ENCODE measurements around the gene PIK3CB. TPM values are rescaled to one million over a fixed set of nuclear protein-coding genes. Genes with fewer than 3 reads are reported as not detected.
"Not testable (repeated sequence)": the region's sequence is repeated elsewhere in the genome, so short reads cannot be mapped to it uniquely, and the experiment has no call there.

Gene PIK3CB
- total and polyA plus RNA-seq, 4 donors = 4.7 to 15.9 (median 11.1) TPM

DNA sequence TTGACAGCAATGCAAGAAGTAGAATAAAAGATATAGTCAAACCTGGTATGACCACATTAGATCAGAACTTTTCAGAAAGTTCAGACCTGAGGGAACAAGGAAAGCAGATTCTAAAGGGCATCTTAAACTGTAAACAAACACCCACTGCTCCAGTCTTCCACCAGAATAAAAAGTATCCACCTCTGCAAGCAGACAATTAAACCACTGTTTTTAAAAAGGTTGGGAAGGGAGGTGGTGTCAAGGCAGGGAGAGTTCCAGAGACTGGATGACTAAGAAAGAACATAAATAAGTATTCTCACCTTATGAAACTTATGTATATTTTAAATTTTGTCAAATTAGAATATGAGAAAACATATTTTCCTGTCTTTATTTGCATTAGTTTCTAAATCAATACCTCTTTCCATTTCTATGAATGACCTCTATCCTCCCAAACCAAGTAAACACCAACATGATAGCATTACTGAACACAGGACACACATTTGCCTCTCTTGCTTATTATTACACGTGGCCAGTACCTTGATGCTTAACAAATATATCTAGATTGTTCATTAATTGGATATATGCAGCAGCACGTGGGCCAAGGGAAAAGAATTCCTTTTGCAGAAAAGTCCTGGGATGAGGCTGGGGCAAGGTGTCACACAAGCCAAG, 31.6 kb downstream of the PIK3CB start:
- Histone ChIP-seq H3K9me3 (ENCODE audit: control insufficient read depth in 4 of 4, low read length in 3 of 4) (no peaks in the 10 kb centered on the region), H3K4me1 (ENCODE audit: control insufficient read depth in 4 of 4, insufficient read depth in 4 of 4, low read length in 3 of 4) (peaks cover 3 to 12% (median 6%) of the 10 kb centered on the region in 4 donors), H3K4me3 (ENCODE audit: low read depth in 1 of 3, low read length in 3 of 3) (no peak overlapping the region), H3K27me3 (ENCODE audit: control insufficient read depth in 4 of 4, insufficient read depth in 4 of 4, low read length in 3 of 4) (no peaks in the 10 kb centered on the region), H3K36me3 (ENCODE audit: control insufficient read depth in 4 of 4, insufficient read depth in 3 of 4, low read depth in 1 of 4, low read length in 3 of 4) (no peaks in the 10 kb centered on the region), H3K9ac (ENCODE audit: low read depth in 1 of 2, low read length in 2 of 2) (no peak overlapping the region), H3K27ac (ENCODE audit: low read depth in 1 of 2, low read length in 2 of 2) (peak overlapping the region in 1 of 2 donors; percentile 35)
- DNase-seq (ENCODE audit: low spot score) = no peak
- TF ChIP-seq, protein P1, sequence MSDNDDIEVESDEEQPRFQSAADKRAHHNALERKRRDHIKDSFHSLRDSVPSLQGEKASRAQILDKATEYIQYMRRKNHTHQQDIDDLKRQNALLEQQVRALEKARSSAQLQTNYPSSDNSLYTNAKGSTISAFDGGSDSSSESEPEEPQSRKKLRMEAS (IDR thresholded peaks at IDR 0.05) = peak; percentile 20
- peak in 1 of 2 donors; percentile 33 for TF ChIP-seq HNF4A (conservative IDR thresholded peaks at IDR 0.05)
- TF ChIP-seq RXRA (IDR thresholded peaks at IDR 0.05) = peak in 1 of 2 donors; percentile 37
- TF ChIP-seq, protein P2, sequence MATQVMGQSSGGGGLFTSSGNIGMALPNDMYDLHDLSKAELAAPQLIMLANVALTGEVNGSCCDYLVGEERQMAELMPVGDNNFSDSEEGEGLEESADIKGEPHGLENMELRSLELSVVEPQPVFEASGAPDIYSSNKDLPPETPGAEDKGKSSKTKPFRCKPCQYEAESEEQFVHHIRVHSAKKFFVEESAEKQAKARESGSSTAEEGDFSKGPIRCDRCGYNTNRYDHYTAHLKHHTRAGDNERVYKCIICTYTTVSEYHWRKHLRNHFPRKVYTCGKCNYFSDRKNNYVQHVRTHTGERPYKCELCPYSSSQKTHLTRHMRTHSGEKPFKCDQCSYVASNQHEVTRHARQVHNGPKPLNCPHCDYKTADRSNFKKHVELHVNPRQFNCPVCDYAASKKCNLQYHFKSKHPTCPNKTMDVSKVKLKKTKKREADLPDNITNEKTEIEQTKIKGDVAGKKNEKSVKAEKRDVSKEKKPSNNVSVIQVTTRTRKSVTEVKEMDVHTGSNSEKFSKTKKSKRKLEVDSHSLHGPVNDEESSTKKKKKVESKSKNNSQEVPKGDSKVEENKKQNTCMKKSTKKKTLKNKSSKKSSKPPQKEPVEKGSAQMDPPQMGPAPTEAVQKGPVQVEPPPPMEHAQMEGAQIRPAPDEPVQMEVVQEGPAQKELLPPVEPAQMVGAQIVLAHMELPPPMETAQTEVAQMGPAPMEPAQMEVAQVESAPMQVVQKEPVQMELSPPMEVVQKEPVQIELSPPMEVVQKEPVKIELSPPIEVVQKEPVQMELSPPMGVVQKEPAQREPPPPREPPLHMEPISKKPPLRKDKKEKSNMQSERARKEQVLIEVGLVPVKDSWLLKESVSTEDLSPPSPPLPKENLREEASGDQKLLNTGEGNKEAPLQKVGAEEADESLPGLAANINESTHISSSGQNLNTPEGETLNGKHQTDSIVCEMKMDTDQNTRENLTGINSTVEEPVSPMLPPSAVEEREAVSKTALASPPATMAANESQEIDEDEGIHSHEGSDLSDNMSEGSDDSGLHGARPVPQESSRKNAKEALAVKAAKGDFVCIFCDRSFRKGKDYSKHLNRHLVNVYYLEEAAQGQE (IDR thresholded peaks at IDR 0.05) = no peak
- 43% methylated on average over 2 of the region's 2 CpGs for WGBS

DNA sequence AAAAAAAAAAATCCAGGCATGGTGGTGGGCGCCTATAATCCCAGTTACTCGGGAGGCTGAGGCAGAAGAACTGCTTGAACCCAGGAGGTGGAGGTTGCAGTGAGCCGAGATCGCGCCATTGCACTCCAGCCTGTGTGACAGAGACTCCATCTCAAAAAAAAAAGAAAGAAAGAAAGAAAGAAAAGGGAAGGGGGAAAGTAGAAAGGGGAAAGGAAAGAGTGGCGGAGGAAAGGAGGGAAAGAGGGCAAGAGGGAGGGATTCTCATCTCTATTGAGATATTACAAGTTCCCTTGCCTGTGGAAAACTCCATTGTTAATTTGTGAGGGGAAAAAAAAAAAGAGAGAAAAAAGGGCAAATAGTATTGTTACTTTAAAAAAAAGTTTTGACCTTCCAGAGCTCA, 32.5 kb downstream of the PIK3CB start:
- H3K4me1 ChIP-seq (ENCODE audit: control insufficient read depth in 4 of 4, insufficient read depth in 4 of 4, low read length in 3 of 4) = peaks cover 3 to 12% (median 5%) of the 10 kb centered on the region in 4 donors
- not testable (repeated sequence) for H3K27ac ChIP-seq (ENCODE audit: low read depth in 1 of 2, low read length in 2 of 2); DNase-seq (ENCODE audit: low spot score); H3K4me3 ChIP-seq (ENCODE audit: low read depth in 1 of 3, low read length in 3 of 3); H3K36me3 ChIP-seq (ENCODE audit: control insufficient read depth in 4 of 4, insufficient read depth in 3 of 4, low read depth in 1 of 4, low read length in 3 of 4); H3K9ac ChIP-seq (ENCODE audit: low read depth in 1 of 2, low read length in 2 of 2); H3K27me3 ChIP-seq (ENCODE audit: control insufficient read depth in 4 of 4, insufficient read depth in 4 of 4, low read length in 3 of 4); H3K9me3 ChIP-seq (ENCODE audit: control insufficient read depth in 4 of 4, low read length in 3 of 4)
- WGBS = 99% methylated on average over 6 of the region's 6 CpGs

DNA sequence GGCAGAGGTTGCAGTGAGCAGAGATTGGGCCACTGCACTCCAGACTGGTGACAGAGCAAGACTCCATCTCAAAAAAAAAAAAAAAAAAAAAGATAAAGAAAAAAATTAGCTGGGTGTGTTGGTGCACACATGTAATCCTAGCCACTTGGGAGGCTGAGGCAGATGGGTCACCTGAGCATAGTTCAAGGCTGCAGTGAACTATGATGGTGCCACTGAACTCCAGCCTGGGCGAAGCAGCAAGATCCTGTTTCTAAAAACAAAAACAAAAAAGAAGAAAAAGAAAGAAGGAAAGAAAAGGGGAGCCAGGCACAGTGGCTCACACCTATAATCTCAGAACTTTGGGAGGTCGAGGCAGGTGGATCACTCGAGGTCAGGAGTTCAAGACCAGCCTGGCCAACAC, 32.9 kb downstream of the PIK3CB start:
- TF ChIP-seq, protein P1 (IDR thresholded peaks at IDR 0.05) = no peak
- TF ChIP-seq, protein P2 (IDR thresholded peaks at IDR 0.05) = no peak
- TF ChIP-seq YY1 (IDR thresholded peaks at IDR 0.05) (no peak), ATF3 (IDR thresholded peaks at IDR 0.05) (no peak), RAD21 (IDR thresholded peaks at IDR 0.05) (no peak)
- Histone ChIP-seq H3K27me3 (ENCODE audit: control insufficient read depth in 4 of 4, insufficient read depth in 4 of 4, low read length in 3 of 4) (no peaks in the 10 kb centered on the region), H3K4me1 (ENCODE audit: control insufficient read depth in 4 of 4, insufficient read depth in 4 of 4, low read length in 3 of 4) (peaks cover 3 to 12% (median 5%) of the 10 kb centered on the region in 4 donors), H3K4me3 (ENCODE audit: low read depth in 1 of 3, low read length in 3 of 3) (no peak overlapping the region), H3K9me3 (ENCODE audit: control insufficient read depth in 4 of 4, low read length in 3 of 4) (no peaks in the 10 kb centered on the region), H3K27ac (ENCODE audit: low read depth in 1 of 2, low read length in 2 of 2) (no peak overlapping the region), H3K36me3 (ENCODE audit: control insufficient read depth in 4 of 4, insufficient read depth in 3 of 4, low read depth in 1 of 4, low read length in 3 of 4) (no peaks in the 10 kb centered on the region), H3K9ac (ENCODE audit: low read depth in 1 of 2, low read length in 2 of 2) (no peak overlapping the region)
- 96% methylated on average over 3 of the region's 3 CpGs for WGBS
- no peak for DNase-seq (ENCODE audit: low spot score)

Data from liver (tissue), 9 donors.